ENCODE data around the gene GNB1.
"Not testable (repeated sequence)": the region's sequence is repeated elsewhere in the genome, so short reads cannot be mapped to it uniquely, and the experiment has no call there.

The GNB1 gene

DNA sequence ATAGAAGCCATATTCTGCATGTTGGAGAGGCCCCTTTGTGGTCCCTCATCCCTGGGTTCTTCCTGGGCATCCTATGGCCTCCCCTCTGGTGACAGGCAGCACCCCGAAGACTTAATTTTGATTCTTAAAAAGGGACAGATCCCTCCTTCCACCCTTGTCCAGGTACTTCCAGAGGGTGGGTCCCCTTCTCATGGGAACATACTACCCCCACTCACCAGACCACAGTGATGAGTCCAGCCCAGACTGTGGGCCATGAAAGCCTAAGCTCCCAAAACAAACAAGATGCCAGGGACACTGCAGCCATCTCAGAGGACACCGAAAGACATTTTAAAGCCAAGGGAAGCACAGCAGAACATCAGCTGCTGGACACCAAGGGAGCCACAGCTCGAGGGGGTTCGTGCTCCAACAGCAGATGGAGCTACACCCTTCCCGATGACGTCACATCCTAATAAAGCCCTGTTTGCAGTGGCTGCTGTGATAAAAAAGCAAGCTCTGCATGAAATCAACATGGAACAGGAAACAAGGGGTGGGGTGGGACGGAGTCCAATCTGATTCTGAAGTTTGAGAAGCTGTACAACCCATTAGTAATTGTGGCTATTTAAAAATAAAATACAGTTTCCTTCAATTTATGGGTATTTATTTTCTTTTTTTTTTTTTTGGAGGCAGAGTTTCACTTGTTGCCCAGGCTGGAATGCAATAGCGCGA lies 32.4 kb downstream of the GNB1 start:
- peak; percentile 75 for DNase-seq (ENCODE audit: low spot score)

DNA sequence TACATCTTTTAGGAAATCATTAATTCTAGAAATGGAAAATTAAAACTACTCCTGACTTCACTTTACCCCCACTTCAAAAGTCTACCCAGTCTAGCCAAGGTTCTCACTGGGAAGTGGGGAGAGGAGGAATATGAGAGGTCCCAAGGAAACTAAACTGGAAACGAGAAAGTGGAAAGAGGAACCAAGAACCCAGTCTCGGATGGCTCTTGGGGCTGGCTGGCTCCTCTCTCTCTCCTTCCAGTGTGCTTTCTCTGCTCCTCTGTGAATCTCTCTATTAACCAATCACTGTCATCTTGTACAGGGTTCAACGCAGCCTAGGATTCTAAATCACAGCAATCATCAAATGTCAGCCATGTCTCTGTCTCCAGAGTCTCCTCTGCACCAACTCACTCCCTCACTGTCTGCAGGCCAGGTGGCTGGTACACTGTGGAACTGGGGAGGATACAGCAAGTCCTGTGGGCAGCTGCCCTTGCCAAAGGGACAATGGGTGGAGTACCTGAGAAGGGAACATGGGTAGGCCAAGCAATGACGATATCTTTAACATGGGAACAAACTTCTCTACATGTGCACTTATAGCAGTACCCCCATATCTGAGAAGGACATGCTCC lies 33.7 kb downstream of the GNB1 start:
- no peak for DNase-seq (ENCODE audit: low spot score)

DNA sequence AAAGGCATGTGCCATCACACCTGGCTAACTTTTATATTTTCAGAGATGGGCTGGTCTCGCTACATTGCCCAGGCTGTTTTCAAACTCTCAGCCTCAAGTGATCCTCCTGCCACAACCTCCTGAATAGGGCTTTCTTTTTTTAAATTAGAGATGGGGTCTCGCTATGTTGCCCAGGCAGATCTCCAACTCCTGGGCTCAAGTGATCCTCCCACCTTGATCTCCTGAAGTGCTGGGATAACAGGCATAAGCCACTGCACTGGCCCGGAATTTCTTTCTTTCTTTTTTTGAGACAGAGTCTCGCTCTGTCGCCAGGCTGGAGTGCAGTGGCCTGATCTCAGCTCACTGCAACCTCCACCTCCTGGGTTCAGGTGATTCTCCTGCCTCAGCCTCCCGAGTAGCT lies 34.7 kb downstream of the GNB1 start:
- not testable (repeated sequence) for DNase-seq (ENCODE audit: low spot score)

DNA sequence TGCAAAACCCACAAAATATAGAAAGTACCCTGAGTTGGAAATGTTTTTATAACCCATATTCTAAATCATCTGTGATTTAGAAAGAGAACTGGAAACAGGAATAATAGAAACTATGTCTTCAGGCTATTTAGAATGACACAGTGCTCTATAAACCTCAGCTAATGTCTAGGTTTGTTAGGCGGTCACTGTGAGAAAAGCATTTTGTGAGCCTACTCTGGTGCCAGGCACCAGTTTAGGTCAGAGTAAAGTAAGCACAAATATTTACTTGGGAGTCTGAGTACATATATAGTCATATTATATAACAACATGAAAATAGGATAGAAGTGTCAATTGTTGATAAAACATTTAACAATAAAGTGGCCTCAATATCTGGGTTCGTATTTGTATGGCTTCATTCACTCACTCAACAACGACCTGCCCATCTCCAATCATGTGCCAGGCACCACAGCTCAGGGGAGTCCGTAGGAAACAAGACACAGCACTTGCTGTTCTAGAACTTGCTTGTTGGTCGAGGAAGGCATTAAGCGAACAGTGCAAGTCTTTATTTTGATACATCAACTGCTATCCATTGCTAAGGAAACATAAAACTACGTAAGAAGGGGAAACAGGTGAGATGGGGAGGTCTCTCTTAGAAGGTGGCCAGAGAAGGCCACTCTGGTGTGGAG lies 37.2 kb downstream of the GNB1 start:
- no peak for DNase-seq (ENCODE audit: low spot score)

DNA sequence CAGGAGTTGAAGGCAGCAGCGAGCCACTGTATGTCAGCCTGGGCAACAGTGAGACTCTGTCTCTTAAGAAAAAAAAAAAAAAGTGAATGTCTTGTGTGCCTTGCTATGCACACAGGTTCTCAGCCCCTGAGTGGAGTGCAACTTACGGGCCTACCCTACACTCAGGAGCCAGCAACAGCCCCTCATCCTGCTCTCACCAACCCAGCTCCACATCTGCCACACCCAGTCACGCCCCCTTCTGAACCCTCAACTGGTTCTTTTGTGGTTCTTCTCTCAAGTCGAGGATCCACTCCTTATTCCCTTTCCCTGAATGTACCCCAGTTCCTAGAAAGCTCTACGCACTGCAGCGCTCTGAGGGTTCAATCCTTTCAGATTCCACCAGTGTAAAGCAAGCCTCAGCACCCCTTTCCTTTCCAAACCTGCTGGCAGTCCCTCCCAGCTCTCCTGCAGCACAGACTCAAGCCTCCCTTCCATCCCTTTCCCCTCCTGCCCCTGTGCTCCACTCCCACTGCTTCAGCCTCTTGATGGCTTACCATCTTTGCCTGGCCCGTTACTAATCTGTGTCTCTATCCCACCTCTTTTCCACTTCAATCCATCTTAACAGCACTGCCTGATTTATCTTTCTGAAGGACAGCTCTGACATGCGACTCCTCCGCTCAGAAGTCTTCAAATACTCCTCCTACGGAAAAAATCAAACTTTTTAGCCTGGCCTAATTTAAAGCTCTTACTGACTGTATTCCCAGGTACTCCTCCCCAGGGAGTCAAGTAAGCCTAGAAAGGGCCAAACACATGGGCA lies 38.1 kb downstream of the GNB1 start:
- no peak for DNase-seq (ENCODE audit: low spot score)

DNA sequence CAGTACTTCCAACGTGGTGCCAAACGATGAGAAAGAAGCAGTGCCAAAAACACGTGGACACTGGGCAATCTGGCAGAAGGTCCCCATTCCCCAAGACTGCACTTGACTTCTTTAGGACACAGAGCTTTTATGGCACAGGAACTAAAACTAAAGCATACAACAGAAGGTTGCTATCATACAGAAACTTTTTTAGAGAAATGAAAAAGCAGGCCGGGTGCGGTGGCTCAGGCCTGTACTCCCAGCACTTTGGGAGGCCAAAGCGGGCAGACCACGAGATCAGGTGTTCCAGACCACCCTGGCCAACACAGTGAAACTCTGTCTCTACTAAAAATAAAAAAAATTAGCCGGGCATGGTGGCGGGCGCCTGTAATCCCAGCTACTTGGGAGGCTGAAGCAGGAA lies 43.0 kb downstream of the GNB1 start:
- DNase-seq (ENCODE audit: low spot score), result no peak

DNA sequence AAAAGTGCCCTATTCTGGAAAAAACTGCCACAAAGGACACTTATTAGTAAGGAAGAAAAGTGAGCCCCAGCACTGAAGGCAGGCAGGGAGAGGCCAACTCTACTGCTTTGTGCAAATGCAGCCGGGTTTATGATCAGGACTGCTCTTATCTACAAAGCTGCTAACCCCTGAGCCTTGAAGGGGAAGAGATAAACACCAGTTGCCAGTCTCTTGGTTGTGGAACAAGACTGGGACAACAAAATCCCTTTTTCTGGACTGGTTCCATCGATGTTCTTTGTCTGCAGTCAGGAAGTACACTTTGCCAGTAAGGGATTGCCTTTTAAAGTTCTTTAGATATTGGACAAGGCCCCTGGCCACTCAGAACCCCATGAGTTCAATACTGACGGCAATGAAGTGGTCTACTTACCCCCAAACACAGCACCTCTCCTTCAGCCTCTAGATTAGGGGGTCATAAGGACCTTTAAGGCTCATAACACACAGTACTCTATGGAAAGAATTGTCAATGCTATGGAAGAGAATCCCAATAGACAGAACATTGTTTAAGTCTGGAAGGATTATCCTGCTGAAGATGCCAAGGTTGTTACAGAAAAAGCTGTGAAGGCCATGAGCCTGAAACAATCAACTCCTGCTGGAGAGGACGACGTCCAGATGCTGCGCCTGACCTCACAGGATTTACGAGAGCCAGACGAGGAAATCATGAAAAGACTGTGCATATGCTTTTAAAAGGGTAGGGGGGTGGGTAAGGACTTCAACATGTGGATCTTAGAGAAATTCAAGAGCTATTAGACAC lies 43.6 kb downstream of the GNB1 start:
- DNase-seq (ENCODE audit: low spot score), result no peak

DNA sequence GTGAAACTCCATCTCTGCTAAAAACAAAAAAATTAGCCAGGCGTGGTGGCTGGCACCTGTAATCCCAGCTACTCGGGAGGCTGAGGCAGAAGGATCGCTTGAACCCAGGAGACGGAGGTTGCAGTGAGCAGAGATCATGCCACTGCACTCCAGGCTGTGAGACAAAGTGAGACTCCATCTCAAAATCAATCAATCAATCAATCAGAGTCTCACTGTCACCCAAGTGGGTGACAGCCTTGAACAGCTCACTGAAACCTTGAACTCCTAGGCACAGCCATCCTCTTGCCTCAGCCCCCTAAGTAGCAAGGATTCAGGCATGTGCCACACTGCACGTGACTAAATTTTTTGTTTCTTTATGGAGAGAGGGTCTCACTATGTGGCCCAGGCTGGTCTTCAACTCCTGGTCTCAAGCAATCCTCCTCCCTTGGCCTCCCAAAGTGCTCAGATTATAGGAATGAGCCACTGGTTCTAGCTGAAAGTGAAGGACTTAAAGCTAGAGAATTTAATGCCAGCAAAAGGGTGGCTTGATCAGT lies 44.4 kb downstream of the GNB1 start:
- DNase-seq (ENCODE audit: low spot score), result no peak

DNA sequence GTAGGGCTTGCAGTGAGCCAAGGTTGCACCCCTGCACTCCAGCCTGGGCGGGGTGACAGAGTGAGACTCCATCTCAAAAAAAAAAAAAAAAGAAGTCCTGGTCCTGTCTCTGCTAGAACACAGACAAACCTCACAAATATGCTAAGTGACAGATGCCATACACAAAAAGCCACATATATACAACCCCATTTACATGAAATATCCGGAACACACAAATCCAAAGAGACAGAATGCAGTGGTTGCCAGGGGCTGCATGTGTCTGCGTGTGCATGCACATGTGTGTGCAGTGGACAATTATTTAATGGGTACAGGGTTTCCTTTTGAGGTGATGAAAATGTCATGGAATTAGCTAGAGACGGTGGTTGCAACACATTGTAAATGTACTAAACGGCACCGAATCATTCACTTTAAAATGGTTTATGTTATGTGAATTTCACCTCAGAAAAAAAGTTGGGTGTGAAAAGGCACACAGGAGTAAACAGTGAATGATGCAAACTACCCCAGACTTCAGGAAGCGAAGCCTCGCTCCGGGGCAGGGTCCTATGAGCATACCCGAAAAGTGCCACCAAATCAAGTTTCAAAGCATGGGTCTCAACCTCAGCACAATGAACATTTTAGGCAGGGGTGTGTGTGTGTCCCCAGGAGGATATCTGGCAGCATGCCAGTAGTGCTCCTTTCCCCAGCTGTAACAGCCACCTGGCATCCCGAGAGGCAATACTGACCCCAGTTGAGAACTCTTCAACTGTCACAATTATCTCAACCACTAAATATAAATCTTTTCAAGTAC lies 48.3 kb downstream of the GNB1 start:
- no peak for DNase-seq (ENCODE audit: low spot score)

DNA sequence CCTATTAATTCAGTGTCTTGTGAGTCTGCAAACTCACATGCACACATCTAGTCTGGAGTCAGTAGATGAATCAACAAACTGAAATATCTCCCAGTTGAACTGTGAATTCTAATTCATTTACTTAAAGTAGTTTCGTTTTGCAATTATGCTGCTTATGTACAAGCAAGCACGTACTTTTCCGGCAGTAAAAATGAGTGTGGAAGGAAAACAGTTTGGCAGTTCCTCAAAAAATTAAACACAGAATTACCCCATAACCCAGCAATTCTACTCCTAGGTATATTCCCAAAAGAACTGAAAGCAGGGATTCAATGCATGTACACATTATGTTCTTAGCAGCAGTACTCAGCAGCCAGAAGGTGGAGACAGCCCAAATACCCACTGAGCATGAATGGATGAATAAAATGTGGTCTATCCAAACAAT lies 49.3 kb downstream of the GNB1 start:
- no peak for DNase-seq (ENCODE audit: low spot score)

DNA sequence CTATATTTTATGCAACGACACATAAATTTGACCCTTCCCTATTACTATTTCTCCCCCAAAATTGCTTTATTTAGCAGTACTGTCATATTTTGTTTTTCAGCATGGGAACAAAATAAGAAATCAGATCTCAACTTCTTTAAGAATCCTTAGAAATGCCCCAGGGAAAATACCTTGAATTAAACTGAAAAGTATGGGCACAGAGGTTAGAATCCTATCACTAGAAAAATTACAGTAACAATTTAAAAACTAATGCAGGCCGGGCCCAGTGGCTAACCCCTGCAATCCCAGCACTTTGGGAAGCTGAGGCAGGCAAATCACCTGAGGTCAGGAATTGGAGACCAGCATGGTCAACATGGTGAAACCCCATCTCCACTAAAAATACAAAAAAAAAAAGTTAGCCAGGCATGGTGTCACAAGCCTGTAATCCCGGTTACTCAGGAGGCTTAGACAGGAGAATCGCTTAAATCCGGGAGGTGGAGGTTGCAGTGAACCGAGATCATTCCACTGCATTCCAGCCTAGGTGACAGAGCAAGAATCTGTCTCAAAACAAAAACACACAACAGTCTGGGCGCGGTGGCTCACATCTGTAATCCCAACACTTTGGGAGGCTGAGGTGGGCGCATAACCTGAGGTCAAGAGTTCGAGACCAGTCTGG lies 51.4 kb downstream of the GNB1 start:
- no peak for DNase-seq (ENCODE audit: low spot score)

DNA sequence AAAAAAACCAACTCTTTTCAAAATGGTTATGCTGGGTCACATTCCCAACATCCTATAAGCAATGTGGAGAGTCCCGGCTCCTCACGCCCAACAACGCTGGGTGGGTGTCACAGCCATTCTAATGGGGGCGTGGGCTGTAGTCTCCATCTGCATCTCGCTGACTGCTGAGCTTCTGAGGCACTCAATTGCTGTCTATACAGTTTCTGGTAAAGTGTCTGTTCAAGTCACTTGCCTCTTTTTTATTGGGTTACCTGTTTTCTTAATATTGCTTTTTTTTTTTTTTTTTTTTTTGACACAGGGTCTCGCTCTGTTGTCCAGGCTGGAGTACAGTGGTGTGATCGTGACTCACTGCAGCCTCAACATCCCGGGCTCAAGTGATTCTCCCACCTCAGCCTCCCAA lies 54.8 kb downstream of the GNB1 start:
- DNase-seq (ENCODE audit: low spot score), result no peak

DNA sequence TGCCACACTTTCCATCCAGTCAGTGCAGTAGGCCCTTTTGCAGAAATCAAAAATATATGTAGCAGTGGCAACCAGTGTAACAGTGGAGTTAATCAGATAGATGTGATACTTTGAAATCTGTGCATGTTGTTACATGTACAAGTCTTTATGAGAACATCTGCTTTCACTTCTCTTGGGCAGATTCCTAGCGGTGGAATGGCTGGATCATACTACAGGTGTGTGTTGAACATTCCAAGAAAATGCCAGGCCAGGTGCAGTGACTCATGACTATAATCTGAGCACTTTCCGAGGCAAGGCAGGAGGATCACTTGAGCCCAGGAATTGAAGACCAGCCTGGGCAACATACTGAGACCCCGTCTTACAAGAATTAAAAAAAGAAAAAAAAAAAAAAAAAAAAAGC lies 55.3 kb downstream of the GNB1 start:
- DNase-seq (ENCODE audit: low spot score), result no peak

DNA sequence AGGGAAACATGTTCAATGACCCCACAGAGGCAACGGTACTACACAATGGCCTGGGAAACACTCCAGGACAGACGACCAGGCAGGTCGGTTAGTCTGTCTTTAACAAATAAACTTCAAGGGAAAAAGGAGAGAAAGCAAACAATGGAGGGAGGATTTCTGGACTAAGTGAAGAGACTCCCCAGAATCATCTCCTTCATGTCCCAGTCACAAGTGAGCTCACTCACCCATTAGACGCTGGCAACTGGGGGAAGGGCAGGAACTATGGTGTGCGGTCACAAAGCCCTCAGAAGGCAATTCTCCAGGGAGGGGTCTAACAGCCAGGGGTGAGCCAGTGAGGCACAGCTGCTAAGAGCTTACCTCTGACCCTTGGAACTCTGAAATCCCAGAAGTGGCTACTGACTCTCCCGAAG lies 57.0 kb downstream of the GNB1 start:
- no peak for DNase-seq (ENCODE audit: low spot score)

DNA sequence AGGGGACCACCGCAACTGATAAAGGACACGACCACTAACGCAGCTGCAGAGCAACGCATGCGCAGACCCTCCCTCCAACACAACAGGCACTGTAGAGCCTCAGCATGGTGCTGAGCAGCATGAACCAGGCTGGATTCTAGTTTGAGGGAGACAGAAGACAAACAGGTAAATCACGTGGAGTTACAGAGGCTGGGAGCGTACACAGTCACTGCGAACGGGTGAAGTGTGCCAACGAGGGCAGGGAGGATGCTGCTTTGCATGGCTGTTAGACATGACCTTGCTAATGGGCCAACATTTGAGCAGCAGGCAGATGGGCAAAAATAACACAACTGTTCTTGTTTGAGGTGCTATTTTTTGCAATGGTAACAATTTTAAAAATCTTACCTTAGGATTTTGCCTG lies 57.4 kb downstream of the GNB1 start:
- no peak for DNase-seq (ENCODE audit: low spot score)

DNA sequence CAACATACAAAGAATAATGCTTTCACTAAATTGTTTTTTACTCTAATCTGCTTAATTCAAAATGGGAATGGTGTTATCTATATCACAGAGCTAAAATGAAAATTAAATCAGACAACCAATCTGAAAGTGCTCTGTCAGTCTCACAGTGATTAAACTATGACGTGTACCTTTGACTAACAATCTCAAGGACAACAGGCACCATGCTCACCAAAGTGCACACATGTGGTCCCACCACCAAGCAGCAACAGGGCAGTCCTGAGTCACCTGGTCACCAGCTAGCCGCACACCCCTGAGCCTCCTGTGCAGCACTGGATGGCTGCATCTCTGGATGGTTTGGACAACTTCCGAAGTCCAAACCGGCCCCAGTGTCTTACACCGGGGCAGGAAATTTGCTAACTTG lies 58.1 kb downstream of the GNB1 start:
- no peak for DNase-seq (ENCODE audit: low spot score)

DNA sequence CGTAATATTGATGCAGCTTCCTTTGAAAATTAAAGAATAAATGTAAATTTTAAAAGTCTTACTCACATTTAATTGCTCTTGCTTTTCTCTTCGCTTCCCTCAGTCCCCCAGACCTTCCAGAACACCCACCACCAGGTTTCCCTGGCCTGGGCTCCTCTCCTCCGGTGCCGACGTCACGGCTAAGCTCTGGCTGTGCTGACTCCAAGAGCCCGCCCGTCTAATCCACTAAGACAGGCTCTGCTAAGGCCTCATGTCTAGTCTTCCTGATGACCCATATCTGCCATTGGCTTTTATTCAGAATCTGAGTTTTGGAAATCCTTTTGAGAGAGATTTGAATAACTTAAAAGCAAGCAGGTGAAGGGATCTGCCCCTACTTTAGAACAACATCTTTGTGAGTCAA lies 58.7 kb downstream of the GNB1 start:
- no peak for DNase-seq (ENCODE audit: low spot score)

DNA sequence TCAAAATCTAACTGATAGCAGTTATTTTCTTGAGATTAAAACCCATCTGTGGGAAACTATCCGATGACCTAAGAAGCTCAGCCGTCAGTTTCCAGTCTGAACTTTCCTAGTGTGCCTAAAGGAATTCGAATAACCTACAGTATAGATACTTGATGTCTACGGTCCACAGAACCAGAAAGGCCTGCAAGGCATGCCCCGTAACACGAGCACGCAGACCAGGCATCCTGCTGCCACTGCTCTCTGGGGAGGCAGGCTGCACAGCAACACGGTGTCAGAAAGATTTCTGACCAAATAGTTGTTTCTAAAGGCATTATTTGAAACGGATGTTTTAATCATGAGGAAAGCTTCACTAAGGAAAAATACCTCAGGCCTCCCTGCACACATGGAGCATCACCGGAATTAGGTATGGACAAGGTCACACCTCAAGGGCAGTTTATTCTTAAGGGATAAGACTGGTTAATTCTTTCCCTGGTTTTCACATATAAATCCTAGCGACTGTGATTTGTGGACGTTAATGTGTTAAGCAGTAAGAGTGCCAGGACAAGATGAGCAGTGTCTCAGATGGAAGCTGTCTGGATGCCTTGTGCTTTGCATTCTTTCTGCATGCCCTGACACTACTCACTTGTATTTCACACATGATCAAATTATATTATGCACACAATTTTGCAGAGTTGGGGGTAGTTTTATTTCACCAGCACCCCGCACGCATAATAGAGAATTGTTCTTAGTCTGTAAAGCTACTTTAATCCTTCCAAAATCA lies 63.6 kb downstream of the GNB1 start:
- no peak for DNase-seq (ENCODE audit: low spot score)

DNA sequence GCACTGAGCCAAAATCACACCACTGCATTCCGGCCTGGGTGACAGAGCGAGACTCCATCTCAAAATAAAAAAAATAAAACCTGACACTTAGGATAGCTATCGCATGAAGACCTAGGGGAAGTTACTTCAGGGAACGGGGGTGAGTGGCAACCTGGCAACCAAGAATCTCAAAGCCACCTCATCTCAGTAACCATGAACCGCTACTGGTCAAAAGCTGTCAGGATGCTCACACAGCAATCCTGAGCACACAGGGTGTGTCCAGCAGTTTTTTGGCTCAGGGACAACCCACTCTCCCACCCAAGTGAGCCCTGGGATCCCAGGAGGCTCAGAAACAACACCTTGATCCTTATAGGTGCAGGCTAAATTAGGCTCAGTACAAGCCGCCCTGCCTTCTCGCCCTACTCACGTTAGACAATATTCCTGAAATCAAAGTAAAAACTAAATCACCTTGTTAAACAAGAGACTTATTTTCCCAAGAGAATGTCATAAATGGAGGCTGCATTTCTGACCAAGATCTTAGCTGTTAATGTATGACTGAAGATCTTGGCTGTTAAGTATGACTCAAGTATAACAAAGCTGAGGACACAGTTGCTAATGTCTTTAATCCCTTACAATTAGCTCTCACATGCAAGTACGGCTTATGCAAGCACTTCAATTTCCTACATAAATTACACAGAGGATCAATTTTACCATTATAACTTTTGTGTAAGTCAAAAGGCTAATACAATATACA lies 64.4 kb downstream of the GNB1 start:
- DNase-seq (ENCODE audit: low spot score), result no peak

Data from AG08396 (cell line).